Upper lobe of right lung (tissue), 1 donor: ENCODE measurements around the gene ADISSP. TPM values are rescaled to one million over a fixed set of nuclear protein-coding genes. Genes with fewer than 3 reads are reported as not detected.
A peak's percentile ranks its signal among the peaks of the same experiment; 100 is the strongest.

Source experiments
- ATAC-seq: fragments of 200-7000 bp; cut with Tn5 transposase; one replicate; pipeline ENCODE4 v1.9.1; 2020; ENCODE audit warnings: mild to moderate bottlenecking, moderate library complexity
- DNase-seq: peaks from one replicate; pipeline ENCODE4 v3.0.0-alpha.2; 2020
- H3K27ac ChIP-seq: fragments of 200-600 bp; one replicate; pipeline ENCODE4 v1.8.0; 2022
- H3K27me3 ChIP-seq: fragments of 200-600 bp; one replicate; pipeline ENCODE4 v1.8.0; 2022; ENCODE audit warnings: mild to moderate bottlenecking
- H3K36me3 ChIP-seq: fragments of 200-600 bp; one replicate; pipeline ENCODE4 v1.8.0; 2022
- H3K4me1 ChIP-seq: fragments of 200-600 bp; one replicate; pipeline ENCODE4 v1.8.0; 2022
- H3K4me3 ChIP-seq: fragments of 200-600 bp; one replicate; pipeline ENCODE4 v1.8.0; 2022; ENCODE audit warnings: mild to moderate bottlenecking
- H3K9me3 ChIP-seq: fragments of 200-600 bp; one replicate; pipeline ENCODE4 v1.8.0; 2022
- intact Hi-C: fragments of 100-400 bp; cut with DNase I; formaldehyde crosslinking; loops from one replicate; pipeline ENCODE4 v1.11.0; 2022
- total RNA-seq: library from RNA; stranded (reverse); fragmentation: NEBNext Ultra II Directional; extraction: Animal tissue kit (Norgen Biotek cat#: 25700); gene quantifications from one replicate; pipeline ENCODE4 v1.2.1, GENCODE V29; 2021
- TF ChIP-seq, protein P1 (sequence below): fragments of 200-600 bp; IDR thresholded peaks from one replicate; pipeline ENCODE4 v1.8.0; 2022; ENCODE audit warnings: antibody characterized with exemption
- donor health status: DM: no; HTN: yes; CAD: no; lungs with severe emphysema.

Gene ADISSP
- total RNA-seq, 1 donor from 2014 or later: 23.3 TPM

DNA sequence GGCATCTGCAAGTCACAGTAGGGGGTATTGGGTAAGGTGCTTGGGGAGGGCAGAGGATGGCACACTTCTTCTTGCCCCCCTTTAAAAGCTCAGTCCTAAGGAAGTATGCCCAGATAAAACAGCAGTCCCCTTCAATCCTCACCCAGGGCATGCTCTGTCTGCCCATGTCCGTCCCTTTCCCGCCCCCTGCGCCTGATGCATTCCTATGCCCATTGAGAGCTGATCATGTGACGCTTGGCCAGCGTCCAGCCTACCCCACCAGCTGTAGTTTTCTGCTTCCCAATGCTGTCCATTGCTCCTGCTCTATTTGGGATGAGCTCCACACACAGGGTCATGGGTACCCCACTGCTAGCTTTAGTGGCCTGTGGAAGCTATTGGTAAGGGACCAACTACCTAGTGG is 63.5 kb downstream of the ADISSP start:
- no peaks in the 10 kb centered on the region for H3K36me3 ChIP-seq
- intact Hi-C loops: no loop called here
- no peak overlapping the region for H3K4me3 ChIP-seq
- DNase-seq: peak; percentile 55
- no peaks in the 10 kb centered on the region for H3K27me3 ChIP-seq
- no peak overlapping the region for H3K27ac ChIP-seq
- H3K9me3 ChIP-seq: no peaks in the 10 kb centered on the region
- no peak for ATAC-seq
- TF ChIP-seq, protein P1, sequence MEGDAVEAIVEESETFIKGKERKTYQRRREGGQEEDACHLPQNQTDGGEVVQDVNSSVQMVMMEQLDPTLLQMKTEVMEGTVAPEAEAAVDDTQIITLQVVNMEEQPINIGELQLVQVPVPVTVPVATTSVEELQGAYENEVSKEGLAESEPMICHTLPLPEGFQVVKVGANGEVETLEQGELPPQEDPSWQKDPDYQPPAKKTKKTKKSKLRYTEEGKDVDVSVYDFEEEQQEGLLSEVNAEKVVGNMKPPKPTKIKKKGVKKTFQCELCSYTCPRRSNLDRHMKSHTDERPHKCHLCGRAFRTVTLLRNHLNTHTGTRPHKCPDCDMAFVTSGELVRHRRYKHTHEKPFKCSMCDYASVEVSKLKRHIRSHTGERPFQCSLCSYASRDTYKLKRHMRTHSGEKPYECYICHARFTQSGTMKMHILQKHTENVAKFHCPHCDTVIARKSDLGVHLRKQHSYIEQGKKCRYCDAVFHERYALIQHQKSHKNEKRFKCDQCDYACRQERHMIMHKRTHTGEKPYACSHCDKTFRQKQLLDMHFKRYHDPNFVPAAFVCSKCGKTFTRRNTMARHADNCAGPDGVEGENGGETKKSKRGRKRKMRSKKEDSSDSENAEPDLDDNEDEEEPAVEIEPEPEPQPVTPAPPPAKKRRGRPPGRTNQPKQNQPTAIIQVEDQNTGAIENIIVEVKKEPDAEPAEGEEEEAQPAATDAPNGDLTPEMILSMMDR: no peak
- no peaks in the 10 kb centered on the region for H3K4me1 ChIP-seq

Other genes starting within 250 kb of the ADISSP start
- gene GFRA4, start 104.4 kb downstream of the ADISSP start, total RNA-seq: not detected
- gene ADAM33, start 85.7 kb downstream of the ADISSP start, total RNA-seq: 11.0 TPM
- 53.6 TPM for gene SIGLEC1, start 55.2 kb downstream of the ADISSP start, total RNA-seq
- 33.7 TPM for gene HSPA12B, start 35.1 kb downstream of the ADISSP start, total RNA-seq
- 0.46 TPM for gene SPEF1, start 13.7 kb upstream of the ADISSP start, total RNA-seq
- gene CENPB, start 19.0 kb upstream of the ADISSP start, total RNA-seq: 94.6 TPM
- 136 TPM for gene CDC25B, start 28.6 kb upstream of the ADISSP start, total RNA-seq
- 13.1 TPM for gene AP5S1, start 52.8 kb upstream of the ADISSP start, total RNA-seq
- gene MAVS, start 79.1 kb upstream of the ADISSP start, total RNA-seq: 41.5 TPM
- gene PANK2, start 121.6 kb upstream of the ADISSP start, total RNA-seq: 37.6 TPM
- gene RNF24, start 247.8 kb upstream of the ADISSP start, total RNA-seq: 24.5 TPM